ENCODE results near the gene ZSCAN10. TPM values are rescaled to one million over a fixed set of nuclear protein-coding genes. Genes with fewer than 3 reads are reported as not detected.

The ZSCAN10 gene
- total and polyA plus RNA-seq, 9 of the 15 experiments (the other 6 are each of a cell fraction or from before 2014, with no cell fraction given): 0.22 TPM; not detected in 8

- TF ChIP-seq CEBPG (CRISPR knock-in tag; IDR thresholded peaks at IDR 0.05) (no peak), CEBPG (tag; conservative IDR thresholded peaks at IDR 0.05 in 1 of 2, IDR thresholded peaks at IDR 0.05 in 1 of 2) (no peak), ZNF584 (CRISPR knock-in tag; IDR thresholded peaks at IDR 0.05; ENCODE audit: low read depth) (no peak), ZNF507 (tag; conservative IDR thresholded peaks at IDR 0.05) (no peak), ZNF133 (CRISPR knock-in tag; IDR thresholded peaks at IDR 0.05) (no peak), MYBL2 (IDR thresholded peaks at IDR 0.05; ENCODE audit: low read depth) (no peak), MYBL2 (CRISPR knock-in tag; IDR thresholded peaks at IDR 0.05; ENCODE audit: borderline replicate concordance) (no peak), BCL6 (CRISPR knock-in tag; IDR thresholded peaks at IDR 0.05) (no peak), HNRNPL (IDR thresholded peaks at IDR 0.05; ENCODE audit: low read depth, low read length) (no peak; the same call in 1 of the 2 replicates), SMARCC2 (IDR thresholded peaks at IDR 0.05; ENCODE audit: low read depth) (no peak), ZNF668 (CRISPR knock-in tag; IDR thresholded peaks at IDR 0.05) (no peak), GABPB1 (CRISPR knock-in tag; IDR thresholded peaks at IDR 0.05) (peak; percentile 72; the same call in 1 of the 2 replicates), PPARD (CRISPR knock-in tag; IDR thresholded peaks at IDR 0.05) (no peak), HDAC1 (IDR thresholded peaks at IDR 0.05) (peak in 1 of 2 experiments; percentile 20; a peak in 1 of 4 replicates), RREB1 (CRISPR knock-in tag; IDR thresholded peaks at IDR 0.05) (no peak)
- TF ChIP-seq, protein P1, sequence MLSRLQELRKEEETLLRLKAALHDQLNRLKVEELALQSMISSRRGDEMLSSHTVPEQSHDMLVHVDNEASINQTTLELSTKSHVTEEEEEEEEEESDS (CRISPR knock-in tag; IDR thresholded peaks at IDR 0.05): no peak
- TF ChIP-seq, protein P2, sequence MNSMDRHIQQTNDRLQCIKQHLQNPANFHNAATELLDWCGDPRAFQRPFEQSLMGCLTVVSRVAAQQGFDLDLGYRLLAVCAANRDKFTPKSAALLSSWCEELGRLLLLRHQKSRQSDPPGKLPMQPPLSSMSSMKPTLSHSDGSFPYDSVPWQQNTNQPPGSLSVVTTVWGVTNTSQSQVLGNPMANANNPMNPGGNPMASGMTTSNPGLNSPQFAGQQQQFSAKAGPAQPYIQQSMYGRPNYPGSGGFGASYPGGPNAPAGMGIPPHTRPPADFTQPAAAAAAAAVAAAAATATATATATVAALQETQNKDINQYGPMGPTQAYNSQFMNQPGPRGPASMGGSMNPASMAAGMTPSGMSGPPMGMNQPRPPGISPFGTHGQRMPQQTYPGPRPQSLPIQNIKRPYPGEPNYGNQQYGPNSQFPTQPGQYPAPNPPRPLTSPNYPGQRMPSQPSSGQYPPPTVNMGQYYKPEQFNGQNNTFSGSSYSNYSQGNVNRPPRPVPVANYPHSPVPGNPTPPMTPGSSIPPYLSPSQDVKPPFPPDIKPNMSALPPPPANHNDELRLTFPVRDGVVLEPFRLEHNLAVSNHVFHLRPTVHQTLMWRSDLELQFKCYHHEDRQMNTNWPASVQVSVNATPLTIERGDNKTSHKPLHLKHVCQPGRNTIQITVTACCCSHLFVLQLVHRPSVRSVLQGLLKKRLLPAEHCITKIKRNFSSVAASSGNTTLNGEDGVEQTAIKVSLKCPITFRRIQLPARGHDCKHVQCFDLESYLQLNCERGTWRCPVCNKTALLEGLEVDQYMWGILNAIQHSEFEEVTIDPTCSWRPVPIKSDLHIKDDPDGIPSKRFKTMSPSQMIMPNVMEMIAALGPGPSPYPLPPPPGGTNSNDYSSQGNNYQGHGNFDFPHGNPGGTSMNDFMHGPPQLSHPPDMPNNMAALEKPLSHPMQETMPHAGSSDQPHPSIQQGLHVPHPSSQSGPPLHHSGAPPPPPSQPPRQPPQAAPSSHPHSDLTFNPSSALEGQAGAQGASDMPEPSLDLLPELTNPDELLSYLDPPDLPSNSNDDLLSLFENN (IDR thresholded peaks at IDR 0.05; ENCODE audit: low read depth in 2 of 2, low read length in 2 of 2): no peak
These were observed 39.9 kb downstream of the ZSCAN10 start (continued) for GRCh38 chr16:3059041-3059722.
